Bronchial epithelial cell (primary cell): ENCODE results near the gene RAET1E. TPM values are rescaled to one million over a fixed set of nuclear protein-coding genes. Genes with fewer than 3 reads are reported as not detected.
"Not testable (repeated sequence)": the region's sequence is repeated elsewhere in the genome, so short reads cannot be mapped to it uniquely, and the experiment has no call there.

Experiments used
- DNase-seq: peaks from one replicate; pipeline ENCODE4 v3.0.0-alpha.2; 2010; ENCODE audit warnings: low read depth
- FAIRE-seq: peaks from 2 replicates; lab custom pipeline; 2011; peaks lifted over from hg19 to GRCh38; lab: Jason Lieb, UNC
- H3K27me3 ChIP-seq: 2 replicates; pipeline ENCODE4 v1.5.1; 2011; ENCODE audit warnings: low read length; ENCODE audit not compliant: control insufficient read depth, insufficient read depth
- H3K36me3 ChIP-seq: 2 replicates; pipeline ENCODE4 v1.5.1; 2011; ENCODE audit warnings: low read length; ENCODE audit not compliant: control insufficient read depth, insufficient read depth
- H3K4me3 ChIP-seq: 2 replicates; pipeline ENCODE4 v1.5.1; 2011; ENCODE audit warnings: mild to moderate bottlenecking, low read depth, low read length, control low read depth
- total RNA-seq: library from RNA; depleted of rRNA; stranded (reverse); fragments of >200 nt; gene quantifications from 2 replicates; pipeline ENCODE4 v1.2.1, GENCODE V29; 2014
- TF ChIP-seq, protein P1 (sequence below): IDR thresholded peaks from 2 replicates; pipeline ENCODE4 v1.5.1; 2011; ENCODE audit warnings: mild to moderate bottlenecking, moderate library complexity, low read length, control low read depth, inconsistent platforms; ENCODE audit not compliant: insufficient read depth, severe bottlenecking

Gene RAET1E, protein sequence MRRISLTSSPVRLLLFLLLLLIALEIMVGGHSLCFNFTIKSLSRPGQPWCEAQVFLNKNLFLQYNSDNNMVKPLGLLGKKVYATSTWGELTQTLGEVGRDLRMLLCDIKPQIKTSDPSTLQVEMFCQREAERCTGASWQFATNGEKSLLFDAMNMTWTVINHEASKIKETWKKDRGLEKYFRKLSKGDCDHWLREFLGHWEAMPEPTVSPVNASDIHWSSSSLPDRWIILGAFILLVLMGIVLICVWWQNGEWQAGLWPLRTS
- 19.0 and 35.1 TPM in 2 replicates for total RNA-seq

DNA sequence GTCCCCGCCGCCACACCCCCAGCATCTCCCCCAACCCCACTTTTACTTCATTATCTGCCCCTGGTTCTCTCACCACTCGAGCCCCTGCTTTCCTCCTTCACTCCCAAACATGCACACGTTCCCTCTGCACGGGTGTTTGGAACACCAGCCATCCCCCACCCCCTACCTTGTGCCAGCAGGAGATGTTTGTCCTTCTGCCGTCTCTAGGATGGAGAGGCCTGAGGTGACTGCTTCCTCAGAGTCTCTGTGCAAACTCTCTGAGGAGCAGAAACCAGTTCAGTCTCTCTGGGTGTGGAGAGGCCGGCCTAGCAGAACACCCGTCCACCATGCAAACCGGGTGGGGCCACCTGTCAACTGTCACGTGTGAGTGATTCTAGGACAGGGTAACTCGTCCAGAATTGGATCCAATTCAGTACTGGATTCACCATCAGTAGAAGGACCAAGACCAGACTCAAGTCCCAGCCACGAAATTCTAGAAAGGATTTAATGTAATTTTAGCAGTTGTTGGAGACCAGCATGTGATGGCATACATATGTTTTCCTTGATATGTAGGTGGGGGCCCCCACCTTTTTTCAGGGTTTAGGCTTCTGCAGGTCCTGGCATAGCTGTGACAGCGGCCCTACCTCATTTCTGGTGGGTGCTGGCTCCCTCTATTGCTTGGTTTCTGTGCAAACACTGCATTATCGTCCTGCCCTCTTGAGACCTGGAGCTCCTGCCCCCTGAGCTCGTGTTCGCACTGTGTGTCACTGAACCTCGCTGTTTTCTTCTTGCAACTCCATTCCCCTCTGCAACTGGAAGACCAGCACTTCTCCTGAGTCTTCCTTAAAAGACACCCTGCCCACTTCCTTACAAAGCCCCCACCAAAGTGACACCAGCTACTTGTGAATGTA is at the start of gene RAET1E:
TSS of gene RAET1E (minus strand) at position 259 of the 890 bp plus-strand sequence. CDS start 7,212 bp downstream, outside the sequence.
- H3K27me3 ChIP-seq: no peaks in the 10 kb centered on the region
- FAIRE-seq: no peak
- H3K36me3 ChIP-seq: no peaks in the 10 kb centered on the region
- peak within 1 kb of the TSS; percentile 9 for H3K4me3 ChIP-seq
- DNase-seq: no peak
- TF ChIP-seq, protein P1, sequence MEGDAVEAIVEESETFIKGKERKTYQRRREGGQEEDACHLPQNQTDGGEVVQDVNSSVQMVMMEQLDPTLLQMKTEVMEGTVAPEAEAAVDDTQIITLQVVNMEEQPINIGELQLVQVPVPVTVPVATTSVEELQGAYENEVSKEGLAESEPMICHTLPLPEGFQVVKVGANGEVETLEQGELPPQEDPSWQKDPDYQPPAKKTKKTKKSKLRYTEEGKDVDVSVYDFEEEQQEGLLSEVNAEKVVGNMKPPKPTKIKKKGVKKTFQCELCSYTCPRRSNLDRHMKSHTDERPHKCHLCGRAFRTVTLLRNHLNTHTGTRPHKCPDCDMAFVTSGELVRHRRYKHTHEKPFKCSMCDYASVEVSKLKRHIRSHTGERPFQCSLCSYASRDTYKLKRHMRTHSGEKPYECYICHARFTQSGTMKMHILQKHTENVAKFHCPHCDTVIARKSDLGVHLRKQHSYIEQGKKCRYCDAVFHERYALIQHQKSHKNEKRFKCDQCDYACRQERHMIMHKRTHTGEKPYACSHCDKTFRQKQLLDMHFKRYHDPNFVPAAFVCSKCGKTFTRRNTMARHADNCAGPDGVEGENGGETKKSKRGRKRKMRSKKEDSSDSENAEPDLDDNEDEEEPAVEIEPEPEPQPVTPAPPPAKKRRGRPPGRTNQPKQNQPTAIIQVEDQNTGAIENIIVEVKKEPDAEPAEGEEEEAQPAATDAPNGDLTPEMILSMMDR: peak; percentile 25

DNA sequence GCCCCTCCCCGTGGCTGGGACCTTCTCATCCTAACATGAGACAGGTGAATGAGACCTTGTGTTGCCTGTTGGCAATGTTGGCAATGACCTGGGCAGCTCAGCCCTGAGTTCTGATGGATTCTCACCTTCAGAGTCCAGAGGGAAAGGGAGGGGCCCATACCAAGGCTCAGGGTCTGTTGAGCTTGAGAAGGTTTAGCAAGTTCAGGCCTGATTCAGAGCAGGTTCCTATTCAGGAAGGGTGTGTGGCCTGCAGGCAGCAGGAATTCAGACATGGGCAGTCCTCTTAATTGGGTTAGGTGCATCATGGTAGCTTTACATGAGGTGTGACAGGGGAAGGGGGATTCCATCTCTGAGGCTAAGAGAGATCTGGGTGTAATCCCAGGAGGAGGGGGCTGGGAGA is 49.6 kb upstream of the RAET1E start:
- not testable (repeated sequence) for H3K4me3 ChIP-seq, H3K36me3 ChIP-seq, H3K27me3 ChIP-seq, DNase-seq, FAIRE-seq

DNA sequence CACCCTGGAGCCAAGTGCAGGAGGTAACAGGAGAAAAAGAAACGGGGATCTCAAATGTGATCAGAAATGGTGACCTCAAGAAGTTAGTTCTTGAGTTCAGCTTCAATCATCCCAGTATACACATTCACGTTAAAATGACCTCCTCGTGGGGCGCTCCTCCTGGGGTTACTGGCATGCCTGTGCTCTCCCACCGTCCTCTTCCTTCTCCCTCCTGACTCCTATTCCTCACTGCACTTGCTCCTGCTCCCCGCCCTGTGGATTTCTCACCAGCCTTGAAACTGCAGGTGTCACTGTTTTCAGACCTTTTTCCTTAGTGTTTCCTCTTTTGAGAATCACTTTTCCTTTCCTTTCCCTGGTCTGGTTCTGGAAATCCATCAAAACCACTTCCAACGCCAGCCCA is 48.7 kb upstream of the RAET1E start:
- not testable (repeated sequence) for DNase-seq, H3K4me3 ChIP-seq, H3K27me3 ChIP-seq, H3K36me3 ChIP-seq, FAIRE-seq

DNA sequence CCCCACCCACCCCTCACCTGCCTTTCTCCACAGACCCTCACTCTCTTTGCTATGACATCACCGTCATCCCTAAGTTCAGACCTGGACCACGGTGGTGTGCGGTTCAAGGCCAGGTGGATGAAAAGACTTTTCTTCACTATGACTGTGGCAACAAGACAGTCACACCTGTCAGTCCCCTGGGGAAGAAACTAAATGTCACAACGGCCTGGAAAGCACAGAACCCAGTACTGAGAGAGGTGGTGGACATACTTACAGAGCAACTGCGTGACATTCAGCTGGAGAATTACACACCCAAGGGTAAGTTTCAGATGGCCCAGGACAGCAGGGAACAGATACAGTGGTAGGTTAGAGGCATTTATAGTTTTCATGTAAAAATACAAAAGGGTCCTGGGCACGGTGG is 47.4 kb upstream of the RAET1E start:
- H3K4me3 ChIP-seq, DNase-seq, H3K36me3 ChIP-seq, H3K27me3 ChIP-seq, FAIRE-seq: not testable (repeated sequence)

DNA sequence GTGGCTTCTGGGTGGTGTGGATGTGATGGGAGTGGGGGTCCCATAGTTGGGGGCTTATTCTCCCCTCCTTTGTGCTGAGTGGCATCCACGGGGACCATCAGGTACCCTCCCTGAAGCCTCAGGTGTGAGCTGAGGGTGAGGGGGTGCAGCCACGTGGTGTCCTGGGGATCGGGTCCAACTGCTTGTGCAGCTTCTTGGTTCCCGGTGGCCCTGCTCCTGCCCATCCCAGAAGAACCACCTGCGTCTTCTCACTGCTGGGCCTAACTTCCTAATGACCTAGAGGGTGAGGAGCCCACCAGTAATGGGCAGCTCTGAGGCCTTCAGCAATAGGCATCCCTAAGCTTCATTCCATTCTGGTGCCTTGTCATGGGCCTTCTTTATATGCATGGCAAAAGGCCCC is 45.4 kb upstream of the RAET1E start:
- not testable (repeated sequence) for DNase-seq, H3K36me3 ChIP-seq, H3K4me3 ChIP-seq, H3K27me3 ChIP-seq
- peak; percentile 83 for FAIRE-seq

DNA sequence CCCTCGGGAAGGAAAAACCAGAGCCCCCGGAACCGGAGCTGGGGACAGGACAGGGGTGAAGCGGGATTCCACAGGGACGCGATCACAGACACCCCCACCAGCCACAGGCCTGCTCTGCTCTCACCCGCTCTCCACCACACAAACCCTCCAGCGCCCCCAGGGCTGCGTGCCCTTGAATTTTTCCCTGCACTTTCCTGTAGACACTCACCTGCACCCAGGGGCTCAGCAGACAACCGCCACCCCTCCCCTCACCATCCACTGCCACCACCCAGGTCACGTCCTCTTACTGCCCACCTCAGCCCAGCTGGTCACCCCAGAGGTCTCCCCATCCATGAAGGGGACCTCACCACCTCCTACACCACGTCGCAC is 44.5 kb upstream of the RAET1E start:
- Histone ChIP-seq H3K4me3 (peak overlapping the region; percentile 77), H3K36me3 (no peaks in the 10 kb centered on the region), H3K27me3 (no peaks in the 10 kb centered on the region)
- TF ChIP-seq, protein P1: no peak
- no peak for FAIRE-seq
- DNase-seq: no peak

DNA sequence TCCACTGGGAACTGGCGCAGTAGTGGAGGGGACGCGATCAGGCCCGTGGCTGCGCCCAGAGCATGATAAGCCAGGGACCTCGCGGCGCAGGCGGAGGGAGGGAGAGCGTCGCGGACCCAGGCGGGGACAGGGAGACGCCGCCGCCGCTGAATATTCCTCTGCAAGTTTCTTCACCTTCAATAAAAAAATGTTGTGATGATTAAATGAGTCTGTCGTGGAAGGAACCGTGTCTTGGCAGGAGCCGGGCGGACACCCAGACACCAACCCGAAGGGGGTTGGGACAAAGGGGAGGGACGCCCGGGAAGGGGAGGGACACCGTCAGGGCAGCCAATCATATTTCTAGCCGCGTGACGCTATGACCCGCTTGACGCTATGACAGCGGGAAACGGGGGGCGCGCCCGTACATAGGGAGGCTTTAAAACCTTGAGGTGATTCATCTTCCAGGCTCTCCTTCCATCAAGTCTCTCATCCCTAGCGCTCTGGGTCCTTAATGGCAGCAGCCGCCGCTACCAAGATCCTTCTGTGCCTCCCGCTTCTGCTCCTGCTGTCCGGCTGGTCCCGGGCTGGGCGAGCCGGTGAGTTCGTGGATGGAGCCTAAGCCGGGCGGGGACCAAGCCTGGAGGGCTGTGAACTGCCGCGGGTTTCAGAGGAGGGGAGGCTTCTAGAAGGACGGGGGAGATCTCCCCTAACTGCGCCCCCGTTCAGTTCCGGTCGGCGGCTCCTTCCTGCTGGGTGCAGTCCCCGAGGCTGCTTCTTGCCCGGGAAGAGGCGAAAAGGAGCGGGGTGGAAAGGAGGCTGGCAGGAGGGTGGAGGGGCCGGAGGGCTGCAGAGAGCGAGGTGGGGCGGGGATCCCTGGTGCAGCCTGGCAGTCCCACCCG is 43.9 kb upstream of the RAET1E start, which contains the start of gene ULBP2:
TSS of gene ULBP2 (plus strand) at position 432 of the 878 bp plus-strand sequence. CDS start at position 491, 59 bp downstream.
- DNase-seq (peak; percentile 96), FAIRE-seq (no peak)
- H3K27me3 ChIP-seq: no peaks in the 10 kb centered on the region

More for the DNA sequence above, 43.9 kb upstream of the RAET1E start, which contains the start of gene ULBP2:
- Histone ChIP-seq H3K36me3 (no peaks in the 10 kb centered on the region), H3K4me3 (peak within 1 kb of the TSS; percentile 77)
- TF ChIP-seq, protein P1: no peak
